ENCODE results near the gene SLC13A2.

Gene SLC13A2

DNA sequence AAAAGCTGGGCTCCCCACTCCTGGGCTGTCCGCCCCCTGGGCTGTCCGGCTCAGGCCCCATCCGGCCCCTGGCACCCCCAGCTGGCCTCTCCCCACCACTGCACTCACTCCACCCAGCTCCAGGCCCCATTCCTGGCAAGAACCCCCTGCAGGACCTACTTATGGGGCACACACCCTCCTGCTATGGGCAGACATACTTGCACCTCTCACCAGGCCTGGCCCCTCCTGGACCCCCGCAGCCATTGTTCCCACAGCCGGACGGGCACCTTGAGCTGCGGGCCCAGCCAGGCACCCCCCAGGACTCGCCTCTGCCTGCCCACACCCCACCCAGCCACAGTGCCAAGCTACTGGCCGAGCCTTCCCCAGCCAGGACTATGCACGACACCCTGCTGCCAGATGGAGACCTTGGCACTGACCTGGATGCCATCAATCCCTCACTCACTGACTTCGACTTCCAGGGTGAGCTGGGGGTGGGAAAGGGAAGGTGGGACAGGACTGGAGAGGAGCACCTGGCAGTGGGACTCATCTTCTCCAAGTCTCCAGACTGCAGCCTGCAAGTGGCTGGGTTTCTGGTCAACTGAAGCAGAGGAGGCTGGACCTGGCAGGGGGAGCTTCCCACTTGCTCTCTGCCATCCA is 61.4 kb downstream of the SLC13A2 start:
- H3K4me2 ChIP-seq (ENCODE audit: low read length): no peak overlapping the region
- H3K79me2 ChIP-seq: no peaks in the 10 kb centered on the region
- TF ChIP-seq, protein P1, sequence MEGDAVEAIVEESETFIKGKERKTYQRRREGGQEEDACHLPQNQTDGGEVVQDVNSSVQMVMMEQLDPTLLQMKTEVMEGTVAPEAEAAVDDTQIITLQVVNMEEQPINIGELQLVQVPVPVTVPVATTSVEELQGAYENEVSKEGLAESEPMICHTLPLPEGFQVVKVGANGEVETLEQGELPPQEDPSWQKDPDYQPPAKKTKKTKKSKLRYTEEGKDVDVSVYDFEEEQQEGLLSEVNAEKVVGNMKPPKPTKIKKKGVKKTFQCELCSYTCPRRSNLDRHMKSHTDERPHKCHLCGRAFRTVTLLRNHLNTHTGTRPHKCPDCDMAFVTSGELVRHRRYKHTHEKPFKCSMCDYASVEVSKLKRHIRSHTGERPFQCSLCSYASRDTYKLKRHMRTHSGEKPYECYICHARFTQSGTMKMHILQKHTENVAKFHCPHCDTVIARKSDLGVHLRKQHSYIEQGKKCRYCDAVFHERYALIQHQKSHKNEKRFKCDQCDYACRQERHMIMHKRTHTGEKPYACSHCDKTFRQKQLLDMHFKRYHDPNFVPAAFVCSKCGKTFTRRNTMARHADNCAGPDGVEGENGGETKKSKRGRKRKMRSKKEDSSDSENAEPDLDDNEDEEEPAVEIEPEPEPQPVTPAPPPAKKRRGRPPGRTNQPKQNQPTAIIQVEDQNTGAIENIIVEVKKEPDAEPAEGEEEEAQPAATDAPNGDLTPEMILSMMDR (IDR thresholded peaks at IDR 0.05): no peak
- H2AFZ ChIP-seq: no peak overlapping the region
- no peaks in the 10 kb centered on the region for H3K36me3 ChIP-seq (ENCODE audit: control insufficient read depth, insufficient read depth, low read length)
- H3K4me1 ChIP-seq: no peaks in the 10 kb centered on the region
- H3K9me3 ChIP-seq (ENCODE audit: control insufficient read depth, low read length): no peaks in the 10 kb centered on the region
- H3K4me3 ChIP-seq (ENCODE audit: low read depth, low read length): no peak overlapping the region
- H3K27me3 ChIP-seq (ENCODE audit: control insufficient read depth, insufficient read depth, low read length): no peaks in the 10 kb centered on the region
- H3K9ac ChIP-seq: no peak overlapping the region
- H3K27ac ChIP-seq: no peak overlapping the region

DNA sequence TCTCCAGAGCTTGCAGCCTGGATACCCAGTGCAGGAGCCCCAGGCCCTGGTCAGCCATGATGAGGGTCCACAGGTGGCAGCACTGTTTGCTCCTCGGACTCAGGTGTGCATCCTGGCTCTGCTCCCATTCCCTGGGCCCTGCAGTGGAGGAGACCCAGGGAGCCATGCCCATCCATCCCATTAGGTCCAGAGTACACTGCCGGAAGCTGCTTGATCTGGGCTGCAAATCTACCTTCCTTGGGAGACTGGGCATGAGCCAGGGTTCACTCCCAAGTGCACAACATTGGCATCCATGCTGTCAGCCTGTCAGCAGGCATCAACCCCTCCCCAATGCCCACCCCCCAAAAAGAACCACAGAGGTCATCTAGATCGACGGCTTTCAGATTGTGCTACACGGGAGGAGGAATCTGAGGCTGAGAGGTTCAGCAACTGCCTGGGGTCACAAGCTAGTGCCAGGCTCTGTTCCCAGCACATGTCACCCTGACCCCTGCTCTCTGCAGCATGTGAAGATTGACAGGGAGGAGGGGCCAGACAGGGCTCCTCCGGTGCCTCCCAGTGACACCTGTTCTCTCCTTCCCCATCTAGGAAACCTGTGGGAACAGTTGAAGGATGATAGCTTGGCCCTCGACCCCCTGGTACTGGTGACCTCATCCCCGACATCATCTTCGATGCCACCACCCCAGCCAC is 63.2 kb downstream of the SLC13A2 start:
- H3K4me2 ChIP-seq (ENCODE audit: low read length): no peak overlapping the region
- TF ChIP-seq, protein P1 (IDR thresholded peaks at IDR 0.05): no peak
- H3K4me1 ChIP-seq: no peaks in the 10 kb centered on the region
- H3K27ac ChIP-seq: no peak overlapping the region
- H3K36me3 ChIP-seq (ENCODE audit: control insufficient read depth, insufficient read depth, low read length): no peaks in the 10 kb centered on the region
- no peaks in the 10 kb centered on the region for H3K9me3 ChIP-seq (ENCODE audit: control insufficient read depth, low read length)
- no peak overlapping the region for H3K9ac ChIP-seq
- H2AFZ ChIP-seq: no peak overlapping the region
- no peaks in the 10 kb centered on the region for H3K79me2 ChIP-seq
- no peak overlapping the region for H3K4me3 ChIP-seq (ENCODE audit: low read depth, low read length)
- no peaks in the 10 kb centered on the region for H3K27me3 ChIP-seq (ENCODE audit: control insufficient read depth, insufficient read depth, low read length)

DNA sequence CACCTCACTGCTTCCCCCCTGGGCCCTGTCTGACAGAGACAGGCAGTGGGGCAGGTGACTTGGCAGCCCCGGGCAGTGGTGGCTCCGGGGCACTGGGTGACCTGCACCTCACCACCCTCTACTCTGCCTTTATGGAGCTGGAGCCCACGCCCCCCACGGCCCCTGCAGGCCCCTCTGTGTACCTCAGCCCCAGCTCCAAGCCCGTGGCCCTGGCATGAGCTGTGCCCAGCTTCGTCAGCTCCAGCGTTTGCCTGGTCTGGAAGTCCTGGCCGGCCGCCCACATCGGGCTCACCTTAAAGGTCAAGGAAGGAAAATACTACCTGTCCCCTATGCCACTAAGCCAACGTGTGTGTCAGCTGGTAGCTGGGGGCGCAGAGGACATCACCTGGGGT is 63.8 kb downstream of the SLC13A2 start:
- Histone ChIP-seq H3K9ac (no peak overlapping the region), H3K27me3 (ENCODE audit: control insufficient read depth, insufficient read depth, low read length) (no peaks in the 10 kb centered on the region), H2AFZ (no peak overlapping the region), H3K4me2 (ENCODE audit: low read length) (no peak overlapping the region), H3K79me2 (no peaks in the 10 kb centered on the region), H3K4me1 (no peaks in the 10 kb centered on the region), H3K4me3 (ENCODE audit: low read depth, low read length) (no peak overlapping the region), H3K27ac (no peak overlapping the region), H3K36me3 (ENCODE audit: control insufficient read depth, insufficient read depth, low read length) (no peaks in the 10 kb centered on the region), H3K9me3 (ENCODE audit: control insufficient read depth, low read length) (no peaks in the 10 kb centered on the region)
- TF ChIP-seq, protein P1 (IDR thresholded peaks at IDR 0.05): no peak

DNA sequence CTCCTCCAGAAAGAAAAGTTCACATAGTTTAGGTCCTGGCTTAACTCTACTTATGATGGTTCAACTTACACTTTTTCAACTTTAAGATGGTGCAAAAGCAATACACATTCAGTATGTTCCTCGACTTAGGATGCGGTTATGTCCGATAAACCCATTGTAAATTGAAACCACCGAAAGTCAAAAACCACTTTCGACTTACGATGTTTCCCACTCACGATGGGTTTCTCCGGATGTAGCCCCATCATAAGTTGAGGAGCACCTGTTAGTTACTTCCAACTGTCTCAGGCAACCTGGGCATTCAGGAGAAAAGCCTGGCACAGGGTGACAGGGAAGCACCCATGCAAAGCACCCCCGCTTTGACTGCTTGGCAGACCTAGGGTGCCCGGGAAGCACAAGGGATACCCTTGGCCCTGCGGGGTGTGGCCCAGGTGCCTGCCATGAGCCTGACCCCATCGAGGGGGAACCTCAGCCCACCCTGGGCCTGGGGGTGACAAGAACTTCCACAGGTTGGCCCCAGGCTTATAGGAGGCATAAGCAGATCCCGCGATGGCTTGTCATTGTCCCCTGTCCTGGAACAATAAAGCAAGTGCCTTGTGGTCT is 65.0 kb downstream of the SLC13A2 start:
- no peaks in the 10 kb centered on the region for H3K9me3 ChIP-seq (ENCODE audit: control insufficient read depth, low read length)
- no peak overlapping the region for H3K4me3 ChIP-seq (ENCODE audit: low read depth, low read length)
- H3K27me3 ChIP-seq (ENCODE audit: control insufficient read depth, insufficient read depth, low read length): no peaks in the 10 kb centered on the region
- no peak overlapping the region for H3K4me2 ChIP-seq (ENCODE audit: low read length)
- no peaks in the 10 kb centered on the region for H3K4me1 ChIP-seq
- no peak overlapping the region for H2AFZ ChIP-seq
- TF ChIP-seq, protein P1 (IDR thresholded peaks at IDR 0.05): no peak
- no peaks in the 10 kb centered on the region for H3K36me3 ChIP-seq (ENCODE audit: control insufficient read depth, insufficient read depth, low read length)
- H3K27ac ChIP-seq: no peak overlapping the region
- no peaks in the 10 kb centered on the region for H3K79me2 ChIP-seq
- H3K9ac ChIP-seq: no peak overlapping the region

Measured in parathyroid adenoma (tissue), 2 donors.